CD4-positive, alpha-beta T cell (primary cell): ENCODE data around the gene SPTBN1. TPM values are rescaled to one million over a fixed set of nuclear protein-coding genes. Genes with fewer than 3 reads are reported as not detected.
A peak's percentile ranks its signal among the peaks of the same experiment; 100 is the strongest.

Experiments used
- ATAC-seq: fragments of 200-7000 bp; cut with Tn5 transposase; one replicate; pipeline ENCODE4 v1.10.0; 2022; ENCODE audit warnings: mild to moderate bottlenecking; ENCODE audit not compliant: poor library complexity
- CTCF ChIA-PET: fragments of 350-600 bp; sonication (Branson Sonifier 250); formaldehyde crosslinking; loops from one replicate; lab custom pipeline; 2021; ENCODE audit warnings: antibody characterized with exemption, inconsistent platforms; lab: Charles Lee
- POLR2A ChIA-PET: fragments of 350-600 bp; sonication (Branson Sonifier 250); formaldehyde crosslinking; loops from one replicate; lab custom pipeline; 2021; ENCODE audit warnings: antibody characterized with exemption, inconsistent platforms; lab: Charles Lee
- DNase-seq, 14 experiments: peaks; one replicate each; pipeline ENCODE4 v3.0.0-alpha.2; 2013 to 2020; ENCODE audit warnings: mixed read lengths in 2 of 14
- H3K27ac ChIP-seq, 2 donors: one replicate each; pipeline versions ENCODE4 v1.5.1 to v1.7.0; 2013; ENCODE audit warnings: low read length in 2 of 2, low read depth in 1 of 2, mild to moderate bottlenecking in 1 of 2
- H3K27me3 ChIP-seq, 2 experiments: 1 replicate in 1 of 2; 2 replicates in 1 of 2; pipeline versions ENCODE4 v1.6.1 to v1.7.0; 2013; ENCODE audit warnings: low read length in 2 of 2, control low read depth in 1 of 2, mild to moderate bottlenecking in 1 of 2, moderate library complexity in 1 of 2; ENCODE audit not compliant: insufficient read depth in 2 of 2, control insufficient read depth in 1 of 2
- H3K36me3 ChIP-seq: one replicate; pipeline ENCODE4 v1.6.1; 2013; ENCODE audit warnings: low read length, control low read depth; ENCODE audit not compliant: insufficient read depth
- H3K4me1 ChIP-seq: one replicate; pipeline ENCODE4 v1.6.1; 2013; ENCODE audit warnings: low read length, control low read depth; ENCODE audit not compliant: insufficient read depth
- H3K4me3 ChIP-seq: one replicate; pipeline ENCODE4 v1.5.1; 2013; ENCODE audit warnings: mild to moderate bottlenecking, low read length, moderate library complexity
- H3K9me3 ChIP-seq, 2 experiments: 1 replicate in 1 of 2; 2 replicates in 1 of 2; pipeline versions ENCODE4 v1.6.1 to v1.7.0; 2013; ENCODE audit warnings: low read length in 2 of 2, mild to moderate bottlenecking in 2 of 2, control low read depth in 1 of 2, moderate library complexity in 1 of 2; ENCODE audit not compliant: control insufficient read depth in 1 of 2, insufficient read depth in 1 of 2
- H3K27ac Mint-ChIP-seq: one replicate; pipeline ENCODE4 v1.8.0; 2020; ENCODE audit warnings: mixed read lengths
- H3K27me3 Mint-ChIP-seq: one replicate; pipeline ENCODE4 v1.8.0; 2021; ENCODE audit warnings: mixed read lengths
- H3K36me3 Mint-ChIP-seq: one replicate; pipeline ENCODE4 v1.8.0; 2021; ENCODE audit warnings: low read depth, mixed read lengths
- H3K4me1 Mint-ChIP-seq: one replicate; pipeline ENCODE4 v1.8.0; 2021; ENCODE audit warnings: low read depth, mixed read lengths
- H3K4me3 Mint-ChIP-seq: one replicate; pipeline ENCODE4 v1.8.0; 2020; ENCODE audit warnings: mild to moderate bottlenecking, mixed read lengths
- H3K9me3 Mint-ChIP-seq: one replicate; pipeline ENCODE4 v1.8.0; 2020; ENCODE audit warnings: mixed read lengths
- intact Hi-C, 2 experiments: fragments of 100-400 bp; cut with DNase I in 1 of 2; cut with micrococcal nuclease in 1 of 2; formaldehyde crosslinking; loops; one replicate each; pipeline versions ENCODE4 v1.15.1 to v1.9.0; 2023 to 2025; cut with DNase I, micrococcal nuclease
- total RNA-seq, 174 experiments: library from RNA in 2 of 174; stranded (reverse) in 2 of 174; gene quantifications; one replicate each; pipeline ENCODE4 v1.2.3 and lab custom pipeline; 2021 to 2026
- TF ChIP-seq, protein P1 (sequence below): fragments of 200-600 bp; IDR thresholded peaks from one replicate; pipeline ENCODE4 v1.8.0; 2022; ENCODE audit warnings: antibody characterized with exemption, mild to moderate bottlenecking

The SPTBN1 gene
- total RNA-seq, 2 experiments from 2014 or later: 156 to 166 TPM

DNA sequence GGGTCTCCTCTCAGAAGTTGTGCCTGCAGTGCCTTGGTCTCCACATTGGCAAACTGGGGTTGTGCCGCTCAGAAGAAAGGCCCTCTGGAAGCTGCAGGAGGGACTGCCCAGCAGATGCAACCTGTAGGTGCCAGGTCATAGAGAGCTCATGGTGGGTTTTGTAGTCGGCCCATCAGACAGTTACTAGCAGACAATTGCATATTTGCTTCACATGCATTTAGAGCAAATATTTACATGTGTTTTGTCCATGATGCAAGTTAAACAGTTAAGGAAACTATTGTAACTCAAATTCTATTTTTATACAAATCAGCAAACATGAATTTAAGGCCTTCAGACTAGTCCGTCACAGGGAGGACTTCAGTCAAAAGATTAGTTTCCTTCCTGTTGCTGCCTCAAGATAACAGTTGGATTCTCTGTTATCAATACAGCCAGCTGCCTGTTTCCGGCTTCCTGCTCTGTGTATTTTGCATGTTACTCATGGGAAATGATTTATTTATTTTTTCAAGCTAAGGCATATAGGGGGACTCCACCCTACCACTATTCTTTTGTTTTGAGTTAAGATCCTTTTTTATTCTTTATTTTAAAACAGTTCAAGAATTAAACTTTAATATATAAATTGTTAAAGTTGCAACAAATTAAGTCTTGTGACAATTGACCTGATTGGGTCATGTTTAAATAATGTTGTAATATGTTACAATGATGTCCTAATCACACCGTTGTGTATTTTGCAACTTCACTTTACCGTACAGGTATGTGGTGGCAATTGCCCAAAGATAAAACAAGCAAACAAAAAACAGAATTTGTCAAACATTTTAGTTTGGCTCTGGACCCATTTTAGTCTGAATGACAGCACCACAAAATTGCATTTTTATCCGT is 133.5 kb downstream of the SPTBN1 start:
- DNase-seq: peak in 8 of 14 experiments; percentile 40 to 81 (median 54)
- Histone ChIP-seq H3K36me3 (peaks cover 11% of the 10 kb centered on the region), H3K4me1 (peaks cover 61% of the 10 kb centered on the region), H3K27me3 (no peaks in the 10 kb centered on the region), H3K4me3 (peak overlapping the region; percentile 27), H3K9me3 (no peaks in the 10 kb centered on the region), H3K27ac (peak overlapping the region; percentile 74 to 80)
- Mint-ChIP-seq H3K4me3 (peak overlapping the region; percentile 74), H3K36me3 (peaks cover 16% of the 10 kb centered on the region), H3K27me3 (no peaks in the 10 kb centered on the region), H3K9me3 (no peaks in the 10 kb centered on the region), H3K4me1 (peaks cover 98% of the 10 kb centered on the region), H3K27ac (peak overlapping the region; percentile 96)
- ChIA-PET CTCF (interaction anchor here (1.2 to 1.6 kb wide), 3 partner anchors 10 to 33 kb away, joined by 3 to 7 read pairs (median 5); no protein-coding TSS in a partner anchor), POLR2A (interaction anchor here (0.7 to 3.6 kb wide), 11 partner anchors 9 to 30 kb away, joined by 4 to 31 read pairs (median 9); no protein-coding TSS in a partner anchor)
- TF ChIP-seq, protein P1, sequence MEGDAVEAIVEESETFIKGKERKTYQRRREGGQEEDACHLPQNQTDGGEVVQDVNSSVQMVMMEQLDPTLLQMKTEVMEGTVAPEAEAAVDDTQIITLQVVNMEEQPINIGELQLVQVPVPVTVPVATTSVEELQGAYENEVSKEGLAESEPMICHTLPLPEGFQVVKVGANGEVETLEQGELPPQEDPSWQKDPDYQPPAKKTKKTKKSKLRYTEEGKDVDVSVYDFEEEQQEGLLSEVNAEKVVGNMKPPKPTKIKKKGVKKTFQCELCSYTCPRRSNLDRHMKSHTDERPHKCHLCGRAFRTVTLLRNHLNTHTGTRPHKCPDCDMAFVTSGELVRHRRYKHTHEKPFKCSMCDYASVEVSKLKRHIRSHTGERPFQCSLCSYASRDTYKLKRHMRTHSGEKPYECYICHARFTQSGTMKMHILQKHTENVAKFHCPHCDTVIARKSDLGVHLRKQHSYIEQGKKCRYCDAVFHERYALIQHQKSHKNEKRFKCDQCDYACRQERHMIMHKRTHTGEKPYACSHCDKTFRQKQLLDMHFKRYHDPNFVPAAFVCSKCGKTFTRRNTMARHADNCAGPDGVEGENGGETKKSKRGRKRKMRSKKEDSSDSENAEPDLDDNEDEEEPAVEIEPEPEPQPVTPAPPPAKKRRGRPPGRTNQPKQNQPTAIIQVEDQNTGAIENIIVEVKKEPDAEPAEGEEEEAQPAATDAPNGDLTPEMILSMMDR: no peak
- peak; percentile 61 for ATAC-seq
- intact Hi-C loops: loop anchor here (1.0 to 10.0 kb wide), 4 partner anchors 8 to 595 kb away; no protein-coding TSS in a partner anchor

DNA sequence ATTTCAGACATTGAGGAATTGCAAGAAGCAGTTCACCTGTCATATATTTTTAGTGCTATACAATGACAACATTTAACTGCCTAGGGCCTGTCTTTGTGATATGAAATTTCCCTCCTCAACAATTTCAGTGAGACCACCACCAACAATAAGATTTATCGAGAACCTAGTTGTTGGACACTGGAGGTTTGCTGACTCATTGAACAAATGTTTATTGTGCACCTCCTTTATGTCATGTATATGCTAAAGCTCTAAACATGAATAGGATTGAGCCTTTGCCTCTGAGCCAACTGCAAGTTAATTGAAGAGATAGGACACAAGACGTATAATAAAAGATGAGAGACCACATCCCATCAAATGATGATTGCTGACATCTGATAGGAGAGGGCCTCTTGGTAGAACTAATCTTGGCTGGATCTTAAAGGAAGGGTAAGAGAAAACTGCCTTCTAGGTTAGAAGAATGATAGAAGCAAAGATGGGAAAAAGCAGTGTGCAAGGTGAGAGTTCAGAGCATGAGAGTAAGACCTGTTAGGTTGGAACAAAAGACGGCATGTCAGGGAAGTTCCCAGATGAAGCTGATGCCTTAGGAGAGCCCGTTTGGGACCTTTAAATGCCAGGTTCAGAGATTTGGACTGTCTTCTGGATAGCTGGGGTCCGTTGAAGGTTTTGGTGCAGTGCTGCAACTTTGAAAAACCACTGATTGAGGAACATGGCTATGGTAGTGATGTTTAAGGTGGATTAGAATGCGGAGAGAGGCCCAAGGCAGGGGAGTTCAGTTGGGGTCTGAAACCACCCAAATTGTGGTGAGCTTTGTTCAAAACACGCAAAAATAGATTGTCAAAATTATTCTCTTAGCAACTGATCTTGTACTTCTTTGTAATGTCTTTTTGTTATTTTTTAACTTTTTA is 134.3 kb downstream of the SPTBN1 start:
- peaks cover 98% of the 10 kb centered on the region for H3K4me1 Mint-ChIP-seq
- peaks cover 16% of the 10 kb centered on the region for H3K36me3 Mint-ChIP-seq
- ATAC-seq: no peak
- H3K27ac ChIP-seq: peak overlapping the region; percentile 74 to 80
- TF ChIP-seq, protein P1: no peak
- H3K4me1 ChIP-seq: peaks cover 63% of the 10 kb centered on the region
- H3K4me3 Mint-ChIP-seq: peak overlapping the region; percentile 60
- H3K9me3 Mint-ChIP-seq: no peaks in the 10 kb centered on the region
- DNase-seq: no peak
- H3K27me3 ChIP-seq: no peaks in the 10 kb centered on the region
- H3K27ac Mint-ChIP-seq: peak overlapping the region; percentile 96
- peaks cover 11% of the 10 kb centered on the region for H3K36me3 ChIP-seq
- ChIA-PET CTCF (interaction anchor here (0.8 to 1.6 kb wide), 4 partner anchors 9 to 68 kb away, joined by 3 to 7 read pairs (median 4); no protein-coding TSS in a partner anchor), POLR2A (interaction anchor here (0.7 to 3.6 kb wide), 15 partner anchors 9 to 652 kb away, joined by 3 to 31 read pairs (median 6); no protein-coding TSS in a partner anchor)
- no peaks in the 10 kb centered on the region for H3K9me3 ChIP-seq
- H3K4me3 ChIP-seq: no peak overlapping the region
- intact Hi-C loops: loop anchor here in 1 of 2 experiments (10.0 kb wide), 1 partner anchor 596 kb away; no protein-coding TSS in a partner anchor
- no peaks in the 10 kb centered on the region for H3K27me3 Mint-ChIP-seq

DNA sequence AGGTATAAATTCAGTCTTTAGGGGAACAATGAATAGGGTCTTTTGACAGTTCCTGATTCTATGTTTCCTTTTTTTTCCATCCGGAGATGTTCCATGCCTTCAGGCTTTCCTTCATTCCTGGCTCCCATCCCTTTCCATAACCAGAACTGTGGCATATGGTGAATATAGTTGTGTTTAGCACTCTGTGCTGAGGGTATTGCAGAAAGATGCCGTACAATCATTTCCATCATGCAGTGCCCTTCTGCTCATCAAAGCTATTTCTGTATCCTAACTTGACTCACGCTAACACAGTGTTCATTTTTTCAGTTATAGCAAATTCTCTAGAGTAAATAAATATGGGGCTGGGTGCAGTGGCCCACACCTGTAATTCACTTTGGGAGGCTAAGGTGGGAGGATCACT is 135.4 kb downstream of the SPTBN1 start:
- Mint-ChIP-seq H3K9me3 (no peaks in the 10 kb centered on the region), H3K4me3 (peak overlapping the region; percentile 60), H3K27ac (peak overlapping the region; percentile 96), H3K27me3 (no peaks in the 10 kb centered on the region), H3K4me1 (peaks cover 98% of the 10 kb centered on the region), H3K36me3 (peaks cover 26% of the 10 kb centered on the region)
- no peaks in the 10 kb centered on the region for H3K9me3 ChIP-seq
- no peak for ATAC-seq
- H3K4me1 ChIP-seq: peaks cover 71% of the 10 kb centered on the region
- CTCF ChIA-PET: interaction anchor here (1.0 to 1.5 kb wide), 2 partner anchors 33 to 69 kb away, joined by 3 read pairs; no protein-coding TSS in a partner anchor
- H3K36me3 ChIP-seq: peaks cover 11% of the 10 kb centered on the region
- peak overlapping the region; percentile 46 to 80 for H3K27ac ChIP-seq
- no peak overlapping the region for H3K4me3 ChIP-seq
- POLR2A ChIA-PET: interaction anchor here (0.7 to 3.6 kb wide), 6 partner anchors 10 to 1019 kb away, joined by 3 to 31 read pairs (median 6); no protein-coding TSS in a partner anchor
- intact Hi-C loops: loop anchor here in 1 of 2 experiments (10.0 kb wide), 1 partner anchor 597 kb away; no protein-coding TSS in a partner anchor
- H3K27me3 ChIP-seq: no peaks in the 10 kb centered on the region
- no peak for DNase-seq
- TF ChIP-seq, protein P1: no peak
